SK-N-SH (cell line): ENCODE data around the gene CYP2C19.

Source experiments
- CHD2 ChIP-seq: fragments of 150-350 bp; IDR thresholded peaks from 2 replicates; pipeline ENCODE4 v1.6.1; 2018; ENCODE audit warnings: low read length; ENCODE audit not compliant: partially characterized antibody
- CTCF ChIP-seq: fragments of 200-600 bp; sonication (generic); IDR thresholded peaks from 2 replicates; pipeline ENCODE4 v1.6.1; 2017; ENCODE audit warnings: antibody characterized with exemption, mild to moderate bottlenecking, moderate library complexity
- EZH2phosphoT487 ChIP-seq: fragments of 200-600 bp; sonication (generic); IDR thresholded peaks from 2 replicates; pipeline ENCODE4 v1.6.1; 2017; ENCODE audit warnings: low read depth, mixed run types, mild to moderate bottlenecking, antibody characterized with exemption, moderate library complexity, borderline replicate concordance
- MAX ChIP-seq: IDR thresholded peaks from 2 replicates; pipeline ENCODE4 v1.4.0; 2012; ENCODE audit warnings: low read depth
- POLR2AphosphoS5 ChIP-seq: IDR thresholded peaks from 2 replicates; pipeline ENCODE4 v1.6.1; 2012; ENCODE audit warnings: low read depth, low read length
- RAD21 ChIP-seq: IDR thresholded peaks from 2 replicates; pipeline ENCODE4 v1.6.1; 2012; ENCODE audit warnings: mild to moderate bottlenecking, low read length
- REST ChIP-seq: IDR thresholded peaks from 2 replicates; pipeline ENCODE4 v1.6.1; 2012; ENCODE audit warnings: mild to moderate bottlenecking, low read depth, low read length, moderate library complexity
- RFX5 ChIP-seq: IDR thresholded peaks from 2 replicates; pipeline ENCODE4 v1.6.1; 2012; ENCODE audit warnings: mild to moderate bottlenecking, improper control_type of control experiment, low read length
- RXRA ChIP-seq: IDR thresholded peaks from 2 replicates; pipeline ENCODE4 v1.4.0; 2012; ENCODE audit warnings: low read depth, mild to moderate bottlenecking, borderline replicate concordance
- SIN3A ChIP-seq: IDR thresholded peaks from 2 replicates; pipeline ENCODE4 v1.6.1; 2012; ENCODE audit warnings: low read depth, mild to moderate bottlenecking, low read length, moderate library complexity, borderline replicate concordance
- TEAD4 ChIP-seq: IDR thresholded peaks from 2 replicates; pipeline ENCODE4 v1.4.0; 2012; ENCODE audit warnings: mild to moderate bottlenecking, borderline replicate concordance; ENCODE audit not compliant: insufficient read depth
- USF2 ChIP-seq: fragments of 150-350 bp; IDR thresholded peaks from 2 replicates; pipeline ENCODE4 v1.6.1; 2017; ENCODE audit warnings: antibody characterized with exemption, low read length, low read depth, borderline replicate concordance

- TF ChIP-seq RAD21 (no peak), CTCF (no peak), CHD2 (no peak), EZH2phosphoT487 (no peak), SIN3A (no peak), REST (no peak), USF2 (no peak), RXRA (no peak), TEAD4 (no peak), MAX (no peak), POLR2AphosphoS5 (no peak), RFX5 (no peak)
Observed at GRCh38 chr10:94858005-94858404, 95.5 kb downstream of the CYP2C19 start.
